Heart left ventricle (tissue), 16 donors: ENCODE data around the gene ELL. TPM values are rescaled to one million over a fixed set of nuclear protein-coding genes. Genes with fewer than 3 reads are reported as not detected.

Experiments
- ATAC-seq, 4 donors: fragments of 200-7000 bp; cut with Tn5 transposase; one replicate each; pipeline ENCODE4 v1.9.1; 2020 to 2022; ENCODE audit warnings: moderate library complexity in 4 of 4, mild to moderate bottlenecking in 3 of 4, moderate number of reproducible peaks in 1 of 4
- DNase-seq, 5 donors: peaks; one replicate each; pipeline ENCODE4 v3.0.0-alpha.2; 2020
- H3K27ac ChIP-seq, 12 donors: fragments of 200-600 bp; sonication (generic) in 4 of 12; one replicate each; pipeline versions ENCODE4 v1.5.0 to v1.8.0; 2016 to 2022; ENCODE audit warnings: mild to moderate bottlenecking in 2 of 12
- H3K27me3 ChIP-seq, 9 donors: fragments of 200-600 bp; sonication (generic) in 2 of 9; one replicate each; pipeline versions ENCODE4 v1.5.1 to v1.8.0; 2016 to 2022; ENCODE audit warnings: mild to moderate bottlenecking in 3 of 9
- H3K36me3 ChIP-seq, 9 donors: fragments of 200-600 bp; sonication (generic) in 2 of 9; one replicate each; pipeline versions ENCODE4 v1.5.0 to v1.8.0; 2018 to 2022; ENCODE audit warnings: mild to moderate bottlenecking in 2 of 9
- H3K4me1 ChIP-seq, 12 donors: fragments of 200-600 bp; sonication (generic) in 4 of 12; one replicate each; pipeline versions ENCODE4 v1.5.0 to v1.8.0; 2016 to 2022; ENCODE audit warnings: mild to moderate bottlenecking in 3 of 12
- H3K4me3 ChIP-seq, 12 donors: fragments of 200-600 bp; sonication (generic) in 4 of 12; one replicate each; pipeline versions ENCODE4 v1.5.0 to v1.8.0; 2017 to 2022; ENCODE audit warnings: mild to moderate bottlenecking in 9 of 12, moderate library complexity in 4 of 12
- H3K9me3 ChIP-seq, 12 donors: fragments of 200-600 bp; sonication (generic) in 4 of 12; one replicate each; pipeline versions ENCODE4 v1.5.0 to v1.8.0; 2016 to 2022; ENCODE audit warnings: mild to moderate bottlenecking in 1 of 12
- POLR2A ChIP-seq, 2 donors: fragments of 450-650 bp; IDR thresholded peaks; one replicate each; pipeline ENCODE4 v1.6.1; 2017; ENCODE audit warnings: antibody characterized with exemption in 2 of 2, mild to moderate bottlenecking in 2 of 2, moderate library complexity in 2 of 2
- WGBS, 4 donors: extraction: QIAGEN DNeasy Blood & Tissue Kit in 2 of 4; methylation state at CpG; one replicate each; pipeline versions ENCODE4 v1.1.5 to v1.1.7; 2013 to 2018; 5-methylcytosine and 5-hydroxymethylcytosine counted together
- intact Hi-C, 10 donors: fragments of 100-400 bp; cut with DNase I; formaldehyde crosslinking; loops; one replicate each; pipeline versions ENCODE4 v1.11.1 to v1.14.2; 2022
- polyA plus RNA-seq, 2 donors: library from polyadenylated mRNA; stranded (reverse); fragments of 200-250 nt; gene quantifications; one replicate each; pipeline ENCODE4 v1.2.3, GENCODE V29; 2013
- total RNA-seq, 9 donors: library from RNA; depleted of rRNA in 2 of 9; stranded (reverse); fragments of >200 nt in 2 of 9; fragmentation: NEBNext Ultra II Directional in 3 of 9; extraction: Animal tissue kit (Norgen Biotek cat#: 25700) in 3 of 9; gene quantifications; one replicate each; pipeline versions ENCODE4 v1.1.0 to v1.2.4, GENCODE V29; 2016 to 2023
- TF ChIP-seq, protein P1 (sequence below), 12 donors: fragments of 200-600 bp; sonication (generic) in 4 of 12; IDR thresholded peaks; one replicate each; pipeline versions ENCODE4 v1.5.0 to v1.8.0; 2018 to 2022; ENCODE audit warnings: antibody characterized with exemption in 12 of 12, mild to moderate bottlenecking in 5 of 12
- donor health status: ischemic (EF 13 %, LVEDD 7.1; RV severe dilation, severe dysfunction).
- donor health status: healthy with polysubstance abuse.
- donor health status: DM: no; HTN: yes; CAD: no.
- donor health status: DM: no; HTN: no; CAD: no.
- donor health status: ischemic (EF 25% LVEDD 6.9; RV normal size, moderate dysfunction).
- donor health status: ischemic (EF 25% LVEDD 5.7; RV mildly dilated, moderate dysfunction).
- donor health status: healthy.
- donor health status: DM: yes; HTN: yes; CAD: no.
- donor health status: ischemic (EF 35%, LVEDD 5.7; RV mildly dilated, moderate dysfunction).
- donor health status: nonischemic (EF 11% LVEDD 7.7; RV severe dilation, severe dysfunction).
- donor health status: DM: yes; HTN: yes; CAD: no.
- donor health status: PGD.
- donor health status: ischemic (EF 29% LVEDD 5.4; RV normal size, mild dysfunction).
- donor health status: nonischemic (EF 23%, LVEDD 6.1; RV moderate dilation, normal function).

Gene ELL
- total and polyA plus RNA-seq, 11 donors: 5.9 to 17.8 (median 7.3) TPM

GRCh38 chr19:18506101-18506930 is 15.6 kb downstream of the ELL start:
- Histone ChIP-seq H3K4me1 (peaks cover 45 to 99% (median 86%) of the 10 kb centered on the region in 12 donors), H3K27me3 (no peaks in the 10 kb centered on the region), H3K27ac (peak overlapping the region; percentile 51 to 93 (median 78)), H3K4me3 (peak overlapping the region in 1 of 12 donors; percentile 5), H3K9me3 (no peaks in the 10 kb centered on the region), H3K36me3 (no peaks in the 10 kb centered on the region)
- intact Hi-C loops: loop anchor here in 6 of 10 donors (5.0 kb wide), 3 partner anchors 34 to 44 kb away; no protein-coding TSS in a partner anchor
- ATAC-seq (peak in 1 of 4 donors; percentile 1), DNase-seq (peak in 2 of 5 donors; percentile 61 to 62)
- TF ChIP-seq, protein P1, sequence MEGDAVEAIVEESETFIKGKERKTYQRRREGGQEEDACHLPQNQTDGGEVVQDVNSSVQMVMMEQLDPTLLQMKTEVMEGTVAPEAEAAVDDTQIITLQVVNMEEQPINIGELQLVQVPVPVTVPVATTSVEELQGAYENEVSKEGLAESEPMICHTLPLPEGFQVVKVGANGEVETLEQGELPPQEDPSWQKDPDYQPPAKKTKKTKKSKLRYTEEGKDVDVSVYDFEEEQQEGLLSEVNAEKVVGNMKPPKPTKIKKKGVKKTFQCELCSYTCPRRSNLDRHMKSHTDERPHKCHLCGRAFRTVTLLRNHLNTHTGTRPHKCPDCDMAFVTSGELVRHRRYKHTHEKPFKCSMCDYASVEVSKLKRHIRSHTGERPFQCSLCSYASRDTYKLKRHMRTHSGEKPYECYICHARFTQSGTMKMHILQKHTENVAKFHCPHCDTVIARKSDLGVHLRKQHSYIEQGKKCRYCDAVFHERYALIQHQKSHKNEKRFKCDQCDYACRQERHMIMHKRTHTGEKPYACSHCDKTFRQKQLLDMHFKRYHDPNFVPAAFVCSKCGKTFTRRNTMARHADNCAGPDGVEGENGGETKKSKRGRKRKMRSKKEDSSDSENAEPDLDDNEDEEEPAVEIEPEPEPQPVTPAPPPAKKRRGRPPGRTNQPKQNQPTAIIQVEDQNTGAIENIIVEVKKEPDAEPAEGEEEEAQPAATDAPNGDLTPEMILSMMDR (IDR thresholded peaks at IDR 0.05): no peak
- 58 to 62% (median 59%) methylated on average over 13 to 19 of the region's 19 CpGs for WGBS, 4 donors

DNA sequence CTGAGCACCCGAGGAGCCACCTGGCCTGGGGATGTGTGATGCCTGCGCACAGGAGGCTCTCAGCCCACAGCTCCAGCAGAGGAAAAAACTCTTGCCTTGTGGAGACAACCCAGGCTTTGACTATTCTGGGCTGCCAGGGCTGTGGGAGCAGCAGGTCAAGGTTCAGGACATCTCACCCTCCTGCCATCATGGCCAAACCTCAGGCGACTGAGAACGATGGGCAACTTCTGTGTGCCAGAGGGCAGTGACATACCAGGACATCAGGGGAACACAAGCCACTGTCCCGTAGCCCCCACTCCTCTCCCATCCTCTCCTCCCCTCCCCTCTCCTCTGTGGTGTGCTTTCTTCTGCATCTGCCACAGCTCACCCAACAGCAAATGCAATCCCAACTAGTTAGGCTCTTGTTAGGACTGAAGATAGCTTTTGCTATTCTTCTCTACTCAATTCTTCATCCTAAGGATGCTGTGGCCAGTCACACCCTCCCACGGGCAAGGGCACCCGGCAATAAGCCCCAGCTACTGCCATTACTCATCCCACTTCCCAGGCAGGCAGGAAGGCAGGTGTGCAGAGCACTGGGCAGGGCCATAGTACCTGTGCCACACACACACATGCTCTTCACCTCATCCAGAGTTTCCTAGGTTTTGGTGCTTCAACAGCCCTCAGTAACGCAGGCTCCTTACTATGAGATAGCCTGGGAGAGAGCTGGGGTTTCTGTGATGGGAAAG is 16.8 kb downstream of the ELL start:
- Histone ChIP-seq H3K4me1 (peaks cover 56 to 99% (median 95%) of the 10 kb centered on the region in 12 donors), H3K27me3 (no peaks in the 10 kb centered on the region), H3K9me3 (no peaks in the 10 kb centered on the region), H3K36me3 (no peaks in the 10 kb centered on the region), H3K27ac (peak overlapping the region in 10 of 12 donors; percentile 14 to 93 (median 78)), H3K4me3 (no peak overlapping the region)
- DNase-seq (no peak), ATAC-seq (no peak)
- 72 to 79% (median 75%) methylated on average over 8 of the region's 8 CpGs for WGBS, 4 donors
- TF ChIP-seq POLR2A (IDR thresholded peaks at IDR 0.05): no peak
- TF ChIP-seq, protein P1 (IDR thresholded peaks at IDR 0.05): no peak
- intact Hi-C loops: loop anchor here in 7 of 10 donors (5.0 kb wide), 3 partner anchors 33 to 43 kb away; no protein-coding TSS in a partner anchor

DNA sequence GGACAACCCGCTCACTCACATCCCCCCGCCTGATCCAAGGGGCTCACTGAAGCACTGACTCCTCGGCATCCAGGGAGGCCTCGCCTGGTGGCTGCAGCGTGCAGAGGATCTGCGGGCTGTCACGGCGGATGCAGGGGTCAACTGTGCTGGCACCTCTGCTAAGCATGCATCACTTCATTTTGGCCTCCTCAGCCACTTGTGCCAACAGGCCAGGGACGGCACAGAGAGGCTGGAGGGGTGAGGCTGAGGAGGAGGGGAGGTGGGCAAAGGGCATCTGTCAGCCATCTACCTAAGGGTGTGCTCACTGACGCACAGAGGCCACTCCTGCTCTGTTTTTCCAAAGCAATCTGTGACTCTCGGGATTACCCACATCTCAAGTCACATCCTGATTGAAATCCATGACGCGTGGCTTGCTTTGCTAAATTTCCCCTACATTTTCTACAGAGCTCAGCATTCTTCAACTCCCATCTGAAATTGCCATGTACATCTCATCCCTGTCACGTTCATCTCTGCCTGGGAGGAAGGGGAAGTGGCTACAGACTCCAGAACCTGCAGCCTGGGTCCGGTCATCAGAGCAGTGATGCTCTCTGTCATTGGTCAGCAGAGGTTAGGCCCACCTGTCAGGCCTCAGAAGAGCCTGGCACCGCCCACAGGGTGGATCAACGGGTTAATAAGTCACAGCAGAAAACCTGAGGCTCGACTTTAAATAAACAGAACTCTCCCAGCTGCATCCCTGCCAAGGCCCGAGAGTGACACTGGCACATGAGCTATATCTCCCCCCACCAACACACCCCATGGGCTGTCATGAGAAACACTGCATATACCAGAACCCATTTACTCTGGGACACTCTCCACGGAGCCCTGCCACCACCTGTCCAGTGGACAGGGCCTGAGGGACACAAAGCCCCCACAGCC is 17.6 kb downstream of the ELL start:
- H3K27ac ChIP-seq: peak overlapping the region in 10 of 12 donors; percentile 43 to 93 (median 78)
- no peaks in the 10 kb centered on the region for H3K9me3 ChIP-seq
- no peak overlapping the region for H3K4me3 ChIP-seq
- WGBS, 4 donors: 55 to 69% (median 66%) methylated on average over 20 of the region's 20 CpGs
- DNase-seq (no peak), ATAC-seq (no peak)
- no peaks in the 10 kb centered on the region for H3K36me3 ChIP-seq
- intact Hi-C loops: loop anchor here in 1 of 10 donors (5.0 kb wide), 1 partner anchor 37 kb away; no protein-coding TSS in a partner anchor
- TF ChIP-seq POLR2A (IDR thresholded peaks at IDR 0.05): no peak
- TF ChIP-seq, protein P1 (IDR thresholded peaks at IDR 0.05): no peak
- H3K4me1 ChIP-seq: peaks cover 63 to 100% (median 98%) of the 10 kb centered on the region in 12 donors
- H3K27me3 ChIP-seq: no peaks in the 10 kb centered on the region
